SHP77 treated with DMSO at 0.1 percent for 48 hours (cell line): ENCODE measurements around the gene TNS3.

Source experiments
- DNase-seq: peaks from one replicate; lab custom pipeline; 2025; lab: John Stamatoyannopoulos, UW

The TNS3 gene

DNA sequence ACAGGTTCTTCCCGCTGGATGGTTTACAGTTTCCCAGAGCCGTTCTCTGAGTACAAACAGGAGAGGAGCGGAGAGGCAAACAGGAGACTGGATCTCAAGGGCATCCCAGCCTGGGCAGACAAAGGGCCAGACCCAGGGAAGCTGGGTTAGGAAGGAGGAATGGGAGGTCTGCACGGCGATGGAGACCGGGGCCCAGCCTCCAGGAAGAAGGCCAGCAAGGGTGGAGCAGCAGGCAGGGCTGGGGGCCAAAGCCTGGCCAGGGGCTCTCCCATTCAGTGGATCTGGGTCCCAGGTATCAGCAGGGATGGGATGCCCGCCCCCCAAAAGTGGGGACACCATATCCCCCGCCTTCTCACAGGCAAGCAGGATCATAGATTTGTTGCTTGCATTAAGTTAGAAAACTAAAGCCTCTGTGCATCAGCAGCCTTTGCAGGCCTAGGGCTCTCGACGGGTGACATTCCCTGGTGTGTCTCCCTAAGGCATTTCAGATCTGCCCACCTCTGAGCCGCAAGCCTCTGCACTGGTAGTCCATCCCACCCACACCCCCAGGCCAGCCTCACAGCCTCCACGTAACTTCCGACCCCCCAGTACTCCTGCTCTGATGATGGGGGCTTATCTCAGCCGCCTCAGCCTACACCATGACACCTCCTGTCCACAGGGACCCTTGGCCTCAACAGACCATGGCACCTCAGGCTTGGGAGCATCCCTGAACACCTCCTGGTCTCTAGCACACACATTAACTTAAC is 59.9 kb downstream of the TNS3 start:
- no peak for DNase-seq

DNA sequence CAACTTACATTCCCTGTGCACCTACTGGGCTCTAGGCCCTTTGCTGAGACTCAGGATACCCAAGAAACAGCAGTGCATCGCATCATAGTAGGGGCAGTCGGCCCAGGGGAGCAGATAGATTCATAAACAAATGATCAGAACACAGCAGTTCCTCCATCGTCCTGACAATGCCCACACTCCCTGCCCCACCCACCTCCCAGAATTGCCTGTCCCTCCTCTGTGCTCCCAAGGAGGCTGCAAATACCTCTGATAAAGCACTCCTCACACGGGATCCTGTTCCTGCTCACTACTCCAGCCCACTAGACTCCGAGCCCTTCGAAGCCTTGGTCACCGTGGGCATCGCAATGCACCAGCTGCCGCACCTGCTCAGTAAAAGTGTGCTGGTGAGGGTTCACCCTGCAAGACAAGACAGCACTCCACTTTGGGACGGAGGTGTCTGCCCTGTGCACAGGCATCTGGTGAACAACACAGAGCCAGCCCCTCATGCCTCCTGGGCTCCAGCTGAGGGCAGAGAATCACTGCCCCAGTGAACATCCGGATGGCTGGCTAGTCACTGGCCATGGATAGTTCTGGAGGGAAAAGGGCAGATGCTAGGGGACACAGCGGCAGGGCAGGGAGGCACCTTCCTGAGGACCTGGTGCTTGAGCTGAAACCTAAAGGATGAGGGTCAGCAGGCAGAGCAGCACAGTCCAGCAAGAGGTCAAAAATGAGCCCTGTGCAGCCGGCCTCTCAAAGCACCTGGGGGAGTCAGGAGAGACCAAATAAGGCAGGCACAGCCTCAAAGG is 60.7 kb downstream of the TNS3 start:
- DNase-seq: no peak

DNA sequence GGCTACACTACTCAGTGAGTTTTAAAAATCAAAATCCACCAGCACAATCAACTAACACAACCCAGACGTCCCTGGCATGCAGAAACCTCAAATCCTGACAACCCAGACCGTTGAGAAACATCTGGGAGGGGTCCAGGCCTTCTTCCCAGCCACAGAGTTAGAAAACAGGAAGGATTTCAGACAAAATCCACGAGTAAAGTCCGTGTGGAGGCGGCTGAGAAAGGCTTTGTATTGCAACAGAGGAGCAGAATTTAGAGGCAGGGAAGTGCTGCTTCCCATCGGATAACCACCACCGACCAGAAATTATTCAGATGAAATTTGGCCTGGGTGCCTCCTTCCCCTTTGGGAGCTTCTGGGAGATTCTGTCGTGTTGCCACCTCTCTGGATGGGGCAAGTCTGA is 61.5 kb downstream of the TNS3 start:
- no peak for DNase-seq

DNA sequence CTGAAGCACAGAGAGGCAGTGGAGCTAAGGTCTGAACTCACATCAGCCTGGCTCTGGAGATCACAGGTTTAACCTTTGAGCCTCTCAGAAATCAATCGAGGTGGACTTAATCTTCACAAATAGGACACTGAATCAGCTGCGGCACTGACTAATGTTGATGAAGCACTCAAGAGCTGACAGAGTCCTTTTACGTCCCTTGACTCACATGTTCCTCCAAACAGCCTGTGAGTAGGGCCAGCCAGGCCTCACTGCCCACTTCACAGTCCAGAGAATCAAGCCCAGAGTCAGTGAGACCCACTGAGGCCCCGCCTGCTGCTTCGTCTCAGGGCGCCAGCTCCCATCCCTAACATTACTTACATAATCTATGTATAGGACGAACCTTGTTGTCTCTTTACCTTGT is 63.1 kb downstream of the TNS3 start:
- no peak for DNase-seq

DNA sequence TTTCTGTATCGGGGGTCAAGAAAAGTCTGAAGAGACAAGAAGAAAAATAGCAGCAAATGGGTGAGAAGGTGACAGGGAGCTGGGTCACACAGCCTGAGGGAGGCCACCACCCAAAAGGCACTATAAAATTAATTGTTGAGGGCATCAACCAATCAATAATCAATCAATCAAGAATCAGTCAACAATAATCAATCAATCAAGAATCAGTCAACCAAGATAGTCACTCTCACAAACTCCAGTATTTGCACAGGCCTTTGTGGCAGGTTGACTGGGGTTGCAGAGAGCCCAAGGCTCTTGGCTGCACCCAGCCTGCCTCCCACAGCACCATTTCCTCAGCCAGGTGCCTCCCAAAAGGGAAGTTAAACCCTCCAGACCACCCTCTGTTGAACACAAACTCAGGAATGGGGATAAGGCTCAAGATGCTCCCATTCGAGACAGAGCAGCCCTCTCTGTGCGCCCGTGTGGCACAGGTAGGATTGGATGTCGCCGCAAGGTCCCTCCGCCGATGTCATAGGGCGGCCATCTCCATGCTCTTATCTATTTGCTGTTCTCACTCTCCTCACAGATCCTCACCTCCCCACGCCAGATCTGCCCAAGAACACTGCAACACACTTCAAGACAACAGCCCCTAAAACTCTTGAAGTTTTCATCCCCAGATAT is 64.0 kb downstream of the TNS3 start:
- no peak for DNase-seq

DNA sequence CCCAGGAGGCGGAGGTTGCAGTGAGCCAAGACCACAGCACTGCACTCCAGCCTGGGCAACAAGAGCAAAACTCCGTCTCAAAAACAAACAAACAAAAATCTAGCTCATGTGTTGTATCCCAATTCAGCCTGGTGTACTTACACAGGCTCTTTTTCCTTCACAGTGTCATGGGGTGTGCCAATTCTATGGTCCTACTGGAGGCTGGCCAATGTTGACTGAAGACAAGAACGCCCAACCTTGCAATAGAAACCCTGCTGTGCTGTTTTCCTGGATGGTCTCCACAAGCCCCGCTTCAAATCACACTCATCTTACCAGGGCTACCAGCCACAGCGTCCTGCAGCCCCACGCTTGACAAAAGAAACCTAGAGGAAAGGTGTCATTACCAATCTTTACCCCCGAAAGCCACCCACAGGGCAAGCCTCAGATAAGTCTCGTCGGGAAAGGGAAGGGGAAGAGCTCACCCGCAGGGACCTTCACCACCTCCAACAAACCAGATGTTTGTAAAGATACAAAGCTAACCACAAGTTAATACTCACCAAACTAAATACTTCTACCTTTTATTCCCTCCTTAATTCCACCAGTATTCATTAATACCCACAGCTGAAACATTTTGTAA is 64.8 kb downstream of the TNS3 start:
- DNase-seq: no peak

DNA sequence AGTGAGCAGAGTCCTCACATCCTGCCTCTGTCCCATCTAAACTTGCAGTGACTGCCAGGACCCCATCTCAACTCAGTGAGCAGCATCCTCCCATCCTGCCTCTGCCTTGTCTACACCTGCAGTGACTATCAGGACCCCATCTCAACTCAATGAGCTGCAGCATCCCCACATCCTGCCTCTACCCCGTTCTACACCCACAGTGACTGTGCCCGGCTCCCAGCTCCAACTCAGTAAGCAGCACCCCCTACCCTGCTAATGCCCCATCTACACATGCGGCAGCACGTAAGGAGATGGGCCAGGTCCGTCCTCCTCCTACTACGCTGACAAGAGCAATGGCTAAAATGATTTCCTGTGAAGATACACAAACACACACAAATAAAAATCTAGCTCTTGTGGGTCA is 65.5 kb downstream of the TNS3 start:
- no peak for DNase-seq

DNA sequence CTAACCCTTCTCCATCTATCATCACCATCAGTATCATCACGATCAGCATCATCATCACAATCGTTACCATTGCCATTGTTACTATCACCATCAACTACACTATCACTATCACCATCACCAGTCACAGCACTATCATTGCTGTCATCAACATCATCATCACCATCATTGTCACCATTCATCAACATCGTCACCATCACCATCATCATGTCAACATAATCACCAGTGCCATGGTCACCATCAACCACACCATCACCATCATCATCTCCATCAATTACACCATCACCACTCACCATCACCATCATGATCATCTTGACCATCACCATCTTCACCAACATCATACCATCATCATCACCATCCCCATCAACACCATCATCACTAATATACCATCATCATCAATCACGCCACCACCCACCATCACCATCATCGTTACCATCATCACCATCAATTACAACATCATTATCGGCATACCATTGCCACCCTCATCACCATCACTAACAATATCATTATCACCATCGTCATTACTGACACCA is 66.5 kb downstream of the TNS3 start:
- no peak for DNase-seq

DNA sequence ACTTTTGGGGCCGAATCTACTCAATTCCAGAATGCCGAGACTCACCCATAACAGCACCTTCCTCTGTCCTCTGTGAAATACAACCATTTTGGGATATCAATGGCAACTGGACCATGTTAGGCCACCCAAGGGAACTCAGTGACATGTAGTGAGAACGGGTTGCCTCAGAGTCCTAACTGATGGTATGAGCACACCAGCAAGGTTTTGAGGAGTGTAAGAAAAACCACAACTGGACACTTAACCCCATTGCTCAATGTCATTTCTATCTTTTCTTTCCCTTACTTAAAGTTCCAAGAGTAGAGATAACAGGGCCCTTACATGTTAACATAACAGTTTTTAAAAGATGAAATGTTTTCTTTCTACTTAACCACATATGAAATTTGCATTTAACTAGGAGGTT is 67.1 kb downstream of the TNS3 start:
- no peak for DNase-seq

DNA sequence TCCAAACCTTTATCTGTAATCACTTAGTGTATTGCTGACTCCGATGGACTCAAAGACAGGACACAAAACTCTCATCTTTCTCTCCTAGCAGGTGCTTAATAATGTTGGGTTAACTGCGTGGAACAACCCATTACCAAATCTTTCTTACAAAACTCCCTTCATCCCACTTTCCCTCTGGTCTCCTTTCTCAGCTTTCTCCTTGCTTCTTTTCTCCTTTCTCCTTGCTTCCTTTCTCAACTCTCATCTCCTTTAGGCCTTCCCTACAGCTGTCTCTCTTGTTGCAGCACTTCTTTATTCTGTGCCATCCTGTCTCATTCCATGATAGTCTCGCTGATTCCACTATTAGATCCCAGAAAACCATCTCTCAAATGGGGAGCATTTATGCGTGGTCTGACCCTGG is 67.5 kb downstream of the TNS3 start:
- DNase-seq: no peak

DNA sequence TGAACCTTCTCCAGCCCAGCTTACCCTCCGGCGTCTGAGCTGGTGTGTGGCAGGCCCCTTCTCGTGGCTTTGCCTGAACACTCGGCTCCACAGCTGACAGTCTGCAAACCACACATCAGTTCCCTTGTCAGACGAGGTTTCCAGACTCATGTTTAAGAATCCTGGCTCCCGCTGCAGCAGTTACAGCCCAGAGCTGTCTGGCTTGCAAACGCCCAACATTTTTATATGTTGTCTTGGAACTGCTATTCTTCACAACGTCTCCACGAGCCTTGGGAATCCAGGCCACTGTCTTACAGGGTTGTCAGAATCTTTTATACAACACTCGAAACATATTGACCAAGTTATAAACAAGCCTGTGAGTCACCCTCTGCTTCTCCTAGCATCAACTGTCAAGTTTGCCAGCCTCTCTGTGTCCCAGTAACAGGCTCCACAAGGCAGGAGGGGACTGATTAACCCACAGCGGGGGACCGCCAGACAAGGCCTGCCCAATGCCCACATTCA is 68.1 kb downstream of the TNS3 start:
- DNase-seq: no peak

DNA sequence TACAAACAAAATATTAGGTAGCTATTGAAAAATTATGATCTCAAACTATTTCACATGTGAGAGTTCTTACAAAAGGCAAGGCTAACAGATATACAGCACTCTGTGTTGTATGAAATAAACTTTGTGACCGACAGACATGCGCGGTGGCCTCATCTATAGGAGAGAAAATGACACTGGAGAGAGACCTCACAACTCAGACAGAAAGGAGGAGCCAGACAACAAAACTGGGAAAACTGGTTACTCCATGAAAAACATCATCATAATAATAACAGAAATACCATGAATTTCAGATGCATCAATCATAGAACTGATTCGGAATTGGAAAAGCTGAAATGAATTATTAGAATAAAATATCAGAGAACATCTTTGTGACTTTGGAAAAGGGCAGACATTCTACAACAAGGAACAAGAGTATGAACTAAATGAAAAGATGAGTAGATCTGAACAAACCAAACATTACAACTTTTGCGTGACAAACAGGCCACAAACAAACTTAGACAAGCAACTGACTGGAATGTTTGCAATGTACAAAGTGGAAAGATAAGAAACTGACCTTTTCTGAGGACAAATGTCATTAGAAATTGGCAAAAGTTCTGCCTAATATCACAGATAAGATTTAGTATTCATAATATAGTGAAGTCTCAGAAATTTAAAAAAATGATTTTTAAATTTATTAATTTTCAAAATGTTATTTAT is 69.3 kb downstream of the TNS3 start:
- DNase-seq: no peak

DNA sequence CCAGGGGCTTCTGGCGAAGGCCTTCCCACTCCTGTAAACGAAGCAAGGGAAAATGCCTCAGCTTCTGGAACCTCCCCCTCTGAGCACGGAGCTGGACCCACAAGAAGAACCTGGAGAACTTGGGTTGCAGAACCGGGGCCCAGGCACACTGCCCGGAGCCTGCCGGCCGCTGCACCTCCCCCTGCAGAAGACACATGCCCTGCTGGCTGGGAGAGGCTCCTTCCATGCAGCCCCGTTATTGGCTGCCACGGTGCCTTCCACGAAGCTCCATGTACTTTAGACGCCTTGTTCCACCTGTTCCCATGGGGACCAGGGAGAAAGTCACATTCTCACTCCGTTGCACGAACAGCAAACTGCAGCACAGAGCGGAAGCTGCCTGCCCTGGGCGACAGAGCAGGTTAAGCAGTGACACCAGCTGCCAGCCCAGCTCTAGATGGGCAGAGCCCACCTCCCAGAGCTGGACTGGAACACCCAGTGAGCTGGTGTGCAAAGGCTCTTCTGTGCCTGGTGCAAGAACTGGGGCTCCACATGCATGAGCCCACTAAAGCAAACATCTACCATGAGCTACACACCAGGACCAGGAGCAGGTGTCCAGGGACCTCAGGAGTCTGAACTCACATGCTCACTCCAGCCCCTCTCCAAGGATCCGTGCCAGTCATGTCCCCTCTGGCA is 70.1 kb downstream of the TNS3 start:
- DNase-seq: no peak

DNA sequence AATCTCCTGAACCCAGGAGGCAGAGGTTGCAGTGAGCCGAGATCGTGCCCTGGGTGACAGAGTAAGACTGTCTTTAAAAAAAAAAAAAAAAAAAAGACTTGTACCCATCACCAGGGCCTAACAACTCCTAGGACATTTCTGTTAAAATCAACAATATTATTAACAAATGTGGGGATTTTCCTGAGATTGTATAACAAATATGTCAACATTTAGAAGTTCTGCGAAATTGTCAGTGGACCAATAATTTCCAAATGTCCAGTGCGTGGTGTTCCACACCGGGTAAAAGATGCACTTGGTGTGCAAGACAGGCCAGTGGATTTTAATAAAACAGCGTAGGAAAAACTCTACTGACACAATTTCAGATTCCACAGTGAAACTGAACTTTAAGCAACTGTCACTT is 71.1 kb downstream of the TNS3 start:
- DNase-seq: no peak

DNA sequence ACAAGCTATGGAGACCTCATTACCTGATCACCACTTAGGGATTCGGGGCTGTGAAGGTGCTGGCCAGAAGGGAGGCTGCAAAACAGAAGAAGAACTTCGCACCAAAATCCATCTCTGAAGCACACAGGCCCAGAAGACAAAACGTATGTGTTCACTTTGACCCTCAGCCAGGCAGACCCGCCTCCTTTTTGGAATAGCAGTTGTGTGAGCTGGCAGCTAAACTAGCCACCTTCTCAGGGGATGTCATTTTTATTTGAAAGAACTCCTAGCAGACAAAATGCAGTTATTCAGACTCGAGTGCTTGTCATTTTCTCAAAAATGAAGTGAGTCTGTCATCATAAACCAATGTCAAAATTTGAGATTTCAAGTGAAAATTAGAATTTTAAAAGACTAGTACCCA is 71.7 kb downstream of the TNS3 start:
- no peak for DNase-seq

DNA sequence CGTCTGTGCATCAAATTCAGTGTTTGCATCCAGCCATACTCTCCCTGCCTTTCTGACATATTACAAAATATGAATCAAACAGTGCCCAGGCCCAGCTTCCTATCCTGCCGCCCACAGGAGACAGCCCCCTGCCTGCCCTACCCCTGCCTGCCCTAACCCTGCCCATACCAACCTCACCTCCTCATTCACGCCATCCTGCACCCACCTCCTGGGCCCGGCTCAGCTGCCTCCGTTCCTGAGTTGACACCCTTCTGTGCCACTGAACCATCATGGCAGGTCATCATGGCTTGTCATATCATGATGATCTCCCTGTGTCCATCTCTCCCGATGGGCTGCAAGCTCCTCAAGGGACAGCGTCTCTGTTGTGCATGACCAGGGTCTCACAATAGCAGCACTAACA is 72.3 kb downstream of the TNS3 start:
- DNase-seq: no peak

DNA sequence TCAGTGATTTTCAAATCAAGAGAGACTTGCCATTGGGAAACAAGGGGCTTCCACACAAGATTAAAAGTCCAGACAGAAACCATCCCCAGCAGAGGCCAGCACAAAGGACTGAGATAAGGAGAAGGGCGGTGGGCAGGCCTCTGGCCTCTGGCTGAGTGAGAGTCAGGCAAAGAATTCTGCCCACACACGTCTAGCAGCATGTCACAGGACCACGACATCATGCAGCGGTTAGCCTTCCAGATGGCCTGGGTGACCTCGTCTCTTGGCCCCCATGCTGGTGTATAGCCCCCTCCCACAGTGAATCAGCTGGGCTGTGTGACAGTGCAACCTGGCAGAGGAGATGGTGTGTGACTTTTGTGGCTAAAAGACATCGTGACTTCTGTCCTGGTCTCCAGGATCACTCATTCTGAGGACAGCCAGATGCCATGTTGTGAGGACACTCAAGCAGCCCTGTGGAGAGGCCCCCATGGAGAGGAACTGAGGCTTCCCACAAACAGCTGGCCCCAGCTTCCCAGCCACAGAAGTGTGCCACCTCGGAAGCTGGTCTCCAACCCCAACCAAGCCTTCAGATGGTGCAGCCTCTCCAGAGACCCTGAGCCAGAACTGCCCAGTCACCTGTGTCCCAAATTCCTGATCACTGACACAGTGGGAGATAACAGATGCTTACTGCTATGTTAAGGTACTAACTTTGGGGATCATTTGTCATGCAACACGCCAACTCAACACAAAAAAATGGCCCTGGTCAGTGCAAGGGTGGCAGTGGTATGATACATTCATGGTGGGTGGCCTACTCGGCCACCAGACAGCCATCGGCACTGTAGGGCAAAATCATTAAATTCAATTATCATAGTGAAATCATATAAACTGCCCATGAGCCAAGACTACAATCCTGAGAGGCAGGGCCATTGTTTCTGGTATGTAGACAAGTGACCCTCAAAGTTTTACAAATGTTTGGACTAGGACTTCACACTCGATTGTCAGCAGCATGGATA is 73.2 kb downstream of the TNS3 start:
- DNase-seq: no peak

DNA sequence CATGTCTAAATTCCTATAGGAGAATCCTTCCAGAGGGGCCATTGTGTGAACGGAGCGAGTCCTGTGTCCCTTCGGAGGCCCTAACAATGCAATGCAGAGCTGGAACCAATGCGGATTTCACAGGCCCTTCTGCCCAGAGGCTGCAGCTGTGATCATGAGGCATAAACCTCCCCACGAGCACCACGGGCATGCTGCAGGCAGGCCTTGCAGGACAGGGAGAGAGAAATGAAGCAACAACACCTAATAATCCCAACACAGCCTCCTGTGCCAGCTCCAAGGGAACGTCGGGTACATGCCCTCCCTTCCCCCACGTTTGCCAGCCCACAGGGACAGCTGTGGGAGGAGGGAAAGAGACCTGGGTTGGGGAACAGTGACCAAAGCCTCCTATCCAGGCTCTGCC is 74.4 kb downstream of the TNS3 start:
- DNase-seq: no peak

DNA sequence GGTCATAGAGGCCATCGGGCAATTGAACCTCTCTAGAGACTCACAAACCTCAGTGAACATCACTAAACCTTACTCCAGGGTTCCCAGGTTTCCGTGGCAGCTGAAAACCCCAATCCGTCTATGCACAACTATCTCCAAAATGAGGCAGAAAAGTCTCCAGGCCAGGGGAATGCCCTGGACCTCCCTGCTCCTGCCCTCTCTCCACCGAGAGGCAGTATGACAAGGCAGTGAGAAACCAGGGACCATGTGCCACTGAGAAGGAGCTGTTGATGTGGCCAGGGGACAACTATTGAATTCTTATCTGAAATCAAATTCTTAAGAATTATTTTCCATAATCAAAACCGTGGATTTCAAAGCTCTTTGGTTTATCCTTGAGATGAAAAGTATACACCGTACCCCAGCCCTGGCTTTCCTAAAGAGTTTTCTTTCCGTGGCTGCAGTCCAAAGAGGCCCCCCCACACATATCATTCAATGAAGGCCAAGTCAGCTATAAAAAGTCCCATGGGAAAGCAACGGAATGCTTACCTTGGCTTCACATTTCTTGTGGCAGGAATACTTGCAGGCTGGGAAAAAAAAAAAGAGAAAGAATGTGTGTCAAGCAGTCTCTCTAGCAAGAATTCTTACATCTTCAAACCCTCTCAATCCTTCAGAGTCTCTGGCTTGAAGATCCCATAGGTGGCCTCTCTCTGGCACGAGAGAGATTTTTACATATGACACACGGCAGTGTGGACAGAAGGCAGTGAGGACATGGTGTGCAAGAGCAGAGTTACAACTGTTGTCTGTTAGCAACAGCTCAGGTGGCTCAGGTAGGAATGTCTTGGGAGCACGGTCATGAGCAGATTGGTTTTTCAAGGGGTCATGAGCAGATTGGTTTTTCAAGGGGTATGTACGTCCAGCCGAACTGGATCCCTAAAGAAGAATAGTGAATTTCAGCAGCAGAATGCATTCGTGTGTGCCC is 75.2 kb downstream of the TNS3 start:
- DNase-seq: no peak
